Middle frontal gyrus (tissue), 1 donor: ENCODE data around the gene PCDHB14.
"Not testable (repeated sequence)": the region's sequence is repeated elsewhere in the genome, so short reads cannot be mapped to it uniquely, and the experiment has no call there.

Experiments
- DNase-seq: peaks from one replicate; pipeline ENCODE4 v3.0.0-alpha.2; 2015; ENCODE audit warnings: low spot score; ENCODE audit errors: extremely low spot score

Gene PCDHB14

GRCh38 chr5:141210281-141210680 lies 12.9 kb upstream of the PCDHB14 start:
- not testable (repeated sequence) for DNase-seq

GRCh38 chr5:141210849-141211248 lies 12.3 kb upstream of the PCDHB14 start:
- not testable (repeated sequence) for DNase-seq

- DNase-seq = not testable (repeated sequence)
Measured at GRCh38 chr5:141213656-141214339, 9.3 kb upstream of the PCDHB14 start, which contains the start of gene PCDHB13. TSS of gene PCDHB13 (plus strand) at chr5:141213919. CDS start at chr5:141214124, 205 bp downstream.

- not testable (repeated sequence) for DNase-seq
Measured at GRCh38 chr5:141214583-141214982, 8.6 kb upstream of the PCDHB14 start.

GRCh38 chr5:141215504-141215903 lies 7.6 kb upstream of the PCDHB14 start:
- not testable (repeated sequence) for DNase-seq

GRCh38 chr5:141216035-141216434 lies 7.1 kb upstream of the PCDHB14 start:
- not testable (repeated sequence) for DNase-seq

- not testable (repeated sequence) for DNase-seq
Measured at GRCh38 chr5:141224844-141225243, 1.7 kb downstream of the PCDHB14 start.

GRCh38 chr5:141225421-141225820 lies 2.3 kb downstream of the PCDHB14 start:
- not testable (repeated sequence) for DNase-seq

- no peak for DNase-seq
Measured at GRCh38 chr5:141234109-141234667, 11.0 kb downstream of the PCDHB14 start.

GRCh38 chr5:141235922-141236321 lies 12.8 kb downstream of the PCDHB14 start:
- not testable (repeated sequence) for DNase-seq

- no peak for DNase-seq
Measured at GRCh38 chr5:141236516-141237313, 13.6 kb downstream of the PCDHB14 start.

- DNase-seq = no peak
Measured at GRCh38 chr5:141241496-141241895, 18.4 kb downstream of the PCDHB14 start.

GRCh38 chr5:141245250-141245717 lies 22.1 kb downstream of the PCDHB14 start, which contains the start of gene PCDHB15:
TSS of gene PCDHB15 (plus strand) at chr5:141245395. CDS start at chr5:141245579, 184 bp downstream.
- no peak for DNase-seq

- DNase-seq = not testable (repeated sequence)
Measured at GRCh38 chr5:141246971-141247370, 23.8 kb downstream of the PCDHB14 start.

GRCh38 chr5:141247434-141247833 lies 24.3 kb downstream of the PCDHB14 start:
- DNase-seq = not testable (repeated sequence)

GRCh38 chr5:141250576-141250975 lies 27.4 kb downstream of the PCDHB14 start:
- no peak for DNase-seq

GRCh38 chr5:141258464-141258863 lies 35.3 kb downstream of the PCDHB14 start:
- no peak for DNase-seq

GRCh38 chr5:141258948-141259347 lies 35.8 kb downstream of the PCDHB14 start:
- DNase-seq = no peak

GRCh38 chr5:141260458-141261237 lies 37.5 kb downstream of the PCDHB14 start:
- no peak for DNase-seq

GRCh38 chr5:141261238-141261546 lies 38.0 kb downstream of the PCDHB14 start:
- DNase-seq = no peak

GRCh38 chr5:141269195-141269594 lies 46.1 kb downstream of the PCDHB14 start:
- no peak for DNase-seq
